Keratinocyte (primary cell): ENCODE results near the gene CTRB1.

Source experiments
- CTCF ChIP-seq, 3 experiments: IDR thresholded peaks in 1 of 3; conservative IDR thresholded peaks in 1 of 3; optimal IDR thresholded peaks in 1 of 3; 2 replicates in 2 of 3; 3 replicates in 1 of 3; pipeline versions ENCODE3 to v1.5.1; 2011; ENCODE audit warnings: low read length in 3 of 3, mild to moderate bottlenecking in 3 of 3, moderate library complexity in 2 of 3, control low read depth in 1 of 3, inconsistent platforms in 1 of 3; ENCODE audit not compliant: insufficient read depth in 2 of 3; ENCODE audit errors: extremely low read depth in 1 of 3
- EZH2 ChIP-seq: IDR thresholded peaks from one replicate; pipeline ENCODE4 v1.6.1; 2012; ENCODE audit warnings: inconsistent platforms, mild to moderate bottlenecking, low read length, moderate library complexity

- TF ChIP-seq CTCF (optimal IDR thresholded peaks at IDR 0.05 in 1 of 3, IDR thresholded peaks at IDR 0.05 in 1 of 3, conservative IDR thresholded peaks at IDR 0.05 in 1 of 3; ENCODE audit: extremely low read depth in 1 of 3, insufficient read depth in 2 of 3, low read length in 3 of 3) (no peak), EZH2 (no peak)
Observed at GRCh38 chr16:75263963-75264445, 45.2 kb downstream of the CTRB1 start.
